Natural killer cell (primary cell): Measurements from ENCODE around the gene CSKMT. TPM values are rescaled to one million over a fixed set of nuclear protein-coding genes. Genes with fewer than 3 reads are reported as not detected.

Source experiments
- ATAC-seq, 3 donors: fragments of 150-1000 bp in 2 of 3; fragments of 200-7000 bp in 1 of 3; cut with Tn5 transposase; 1 replicate in 1 of 3; 2 replicates in 2 of 3; pipeline ENCODE4 v1.10.0; 2021; ENCODE audit warnings: mild to moderate bottlenecking in 2 of 3, moderate library complexity in 2 of 3
- DNase-seq, 2 donors: peaks; one replicate each; pipeline versions ENCODE4 v3.0.0 to v3.0.0-alpha.2; 2013 to 2021; ENCODE audit warnings: mixed read lengths in 1 of 2
- H3K27ac ChIP-seq: one replicate; pipeline ENCODE4 v1.5.1; 2013; ENCODE audit warnings: mild to moderate bottlenecking, low read length
- H3K27me3 ChIP-seq: one replicate; pipeline ENCODE4 v1.6.1; 2013; ENCODE audit warnings: low read length; ENCODE audit not compliant: control insufficient read depth, insufficient read depth
- H3K36me3 ChIP-seq: one replicate; pipeline ENCODE4 v1.6.1; 2013; ENCODE audit warnings: low read length; ENCODE audit not compliant: control insufficient read depth, insufficient read depth
- H3K4me1 ChIP-seq: one replicate; pipeline ENCODE4 v1.6.1; 2013; ENCODE audit warnings: low read length; ENCODE audit not compliant: control insufficient read depth, insufficient read depth
- H3K4me3 ChIP-seq: one replicate; pipeline ENCODE4 v1.5.1; 2013; ENCODE audit warnings: low read length
- H3K9me3 ChIP-seq: one replicate; pipeline ENCODE4 v1.6.1; 2013; ENCODE audit warnings: low read length; ENCODE audit not compliant: control insufficient read depth, insufficient read depth
- H3K27ac Mint-ChIP-seq, 2 donors: one replicate each; pipeline ENCODE4 v1.8.0; 2022; ENCODE audit warnings: mild to moderate bottlenecking in 2 of 2, mixed read lengths in 2 of 2, moderate library complexity in 1 of 2
- H3K27me3 Mint-ChIP-seq, 2 donors: one replicate each; pipeline ENCODE4 v1.8.0; 2022; ENCODE audit warnings: low read depth in 2 of 2, mixed read lengths in 2 of 2
- H3K36me3 Mint-ChIP-seq: one replicate; pipeline ENCODE4 v1.8.0; 2022; ENCODE audit warnings: mixed read lengths
- H3K4me1 Mint-ChIP-seq, 2 donors: one replicate each; pipeline ENCODE4 v1.8.0; 2022; ENCODE audit warnings: mixed read lengths in 2 of 2
- H3K4me3 Mint-ChIP-seq: one replicate; pipeline ENCODE4 v1.8.0; 2022; ENCODE audit warnings: mild to moderate bottlenecking, moderate library complexity, mixed read lengths
- H3K9me3 Mint-ChIP-seq, 2 donors: one replicate each; pipeline ENCODE4 v1.8.0; 2022; ENCODE audit warnings: mixed read lengths in 2 of 2
- WGBS: methylation state at CpG from one replicate; pipeline ENCODE4 v1.1.7; 2013; ENCODE audit warnings: missing lambda C conversion rate; ENCODE audit not compliant: insufficient coverage; 5-methylcytosine and 5-hydroxymethylcytosine counted together
- intact Hi-C: fragments of 100-400 bp; cut with micrococcal nuclease; formaldehyde crosslinking; loops from one replicate; pipeline ENCODE4 v1.14.2; 2022
- total RNA-seq, 4 donors: library from RNA; stranded (reverse); fragments of 120-200 nt in 1 of 4; gene quantifications; one replicate each; pipeline versions ENCODE4 v1.2.3 to v1.2.4, GENCODE V29; 2013 to 2022
- TF ChIP-seq, protein P1 (sequence below): fragments of 200-600 bp; IDR thresholded peaks from one replicate; pipeline ENCODE4 v1.8.0; 2022; ENCODE audit warnings: antibody characterized with exemption

Gene CSKMT
- total RNA-seq, 3 donors from 2014 or later (not counting 1 experiment from before 2014, with no cell fraction given) = 12.0 to 21.5 (median 13.7) TPM

DNA sequence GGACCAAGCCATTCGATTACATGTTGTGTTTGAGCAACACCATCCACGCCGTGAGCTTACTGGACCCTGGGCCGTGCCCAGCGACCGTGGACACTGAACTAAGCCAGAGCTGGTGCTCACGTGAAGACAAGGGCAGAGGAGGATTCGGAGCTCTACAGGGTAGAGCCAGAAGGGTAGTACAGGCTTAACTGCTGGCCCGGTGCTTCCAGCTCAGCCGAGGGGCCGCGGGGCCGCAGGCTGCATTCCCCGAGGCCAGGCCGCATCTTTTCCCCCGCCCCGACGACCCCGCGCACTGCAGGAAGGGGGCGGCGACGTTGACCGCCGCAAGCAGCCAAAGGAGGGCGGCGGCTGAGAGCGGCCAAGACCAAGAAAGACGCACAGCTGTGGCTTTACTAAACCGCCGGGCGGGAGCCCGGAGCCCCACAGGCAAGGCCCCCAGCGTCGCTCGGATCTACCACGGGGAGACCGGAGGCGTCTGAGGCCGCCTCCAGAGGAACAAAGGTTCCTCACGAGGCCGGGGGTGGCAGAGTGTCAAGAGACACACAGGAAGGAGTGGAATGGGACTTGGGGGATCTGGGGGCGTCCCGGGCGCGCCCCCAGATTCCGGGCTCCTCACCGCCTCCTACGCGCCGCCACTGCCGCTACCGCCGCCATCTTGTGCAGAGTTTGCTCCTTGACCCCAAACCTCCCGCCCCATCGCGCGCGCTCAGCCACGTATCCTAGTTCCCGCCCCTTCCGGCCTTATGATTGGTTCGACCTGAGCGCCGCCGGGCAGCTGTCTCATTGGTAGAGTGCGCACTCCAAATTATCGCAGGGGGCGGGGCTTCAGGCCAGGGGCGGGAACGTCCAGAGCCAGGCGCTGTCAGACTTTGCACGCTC, 18.9 kb upstream of the CSKMT start, which contains the start of gene GANAB:
Gene GANAB (minus strand): TSS at position 668 of the 879 bp plus-strand sequence. CDS start 14 bp downstream, at position 654.
- intact Hi-C loops = loop anchor here (1.0 to 2.0 kb wide), 3 partner anchors 19 to 47 kb away; partner anchors contain the start of genes C11orf98 and CSKMT
- ATAC-seq = peak; percentile 97 to 99 (median 97)
- no peaks in the 10 kb centered on the region for H3K36me3 Mint-ChIP-seq
- no peaks in the 10 kb centered on the region for H3K27me3 ChIP-seq
- H3K4me3 Mint-ChIP-seq = peak within 1 kb of the TSS; percentile 94
- H3K36me3 ChIP-seq = peaks cover 36% of the 10 kb centered on the region
- H3K9me3 ChIP-seq = no peaks in the 10 kb centered on the region
- H3K4me1 ChIP-seq = peaks cover 33% of the 10 kb centered on the region
- no peaks in the 10 kb centered on the region for H3K9me3 Mint-ChIP-seq
- TF ChIP-seq, protein P1, sequence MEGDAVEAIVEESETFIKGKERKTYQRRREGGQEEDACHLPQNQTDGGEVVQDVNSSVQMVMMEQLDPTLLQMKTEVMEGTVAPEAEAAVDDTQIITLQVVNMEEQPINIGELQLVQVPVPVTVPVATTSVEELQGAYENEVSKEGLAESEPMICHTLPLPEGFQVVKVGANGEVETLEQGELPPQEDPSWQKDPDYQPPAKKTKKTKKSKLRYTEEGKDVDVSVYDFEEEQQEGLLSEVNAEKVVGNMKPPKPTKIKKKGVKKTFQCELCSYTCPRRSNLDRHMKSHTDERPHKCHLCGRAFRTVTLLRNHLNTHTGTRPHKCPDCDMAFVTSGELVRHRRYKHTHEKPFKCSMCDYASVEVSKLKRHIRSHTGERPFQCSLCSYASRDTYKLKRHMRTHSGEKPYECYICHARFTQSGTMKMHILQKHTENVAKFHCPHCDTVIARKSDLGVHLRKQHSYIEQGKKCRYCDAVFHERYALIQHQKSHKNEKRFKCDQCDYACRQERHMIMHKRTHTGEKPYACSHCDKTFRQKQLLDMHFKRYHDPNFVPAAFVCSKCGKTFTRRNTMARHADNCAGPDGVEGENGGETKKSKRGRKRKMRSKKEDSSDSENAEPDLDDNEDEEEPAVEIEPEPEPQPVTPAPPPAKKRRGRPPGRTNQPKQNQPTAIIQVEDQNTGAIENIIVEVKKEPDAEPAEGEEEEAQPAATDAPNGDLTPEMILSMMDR = no peak
- peak within 1 kb of the TSS; percentile 94 to 96 for H3K27ac Mint-ChIP-seq
- H3K4me1 Mint-ChIP-seq = peaks cover 6 to 13% of the 10 kb centered on the region in 2 donors
- DNase-seq = peak; percentile 95 to 99
- peak within 1 kb of the TSS; percentile 94 for H3K4me3 ChIP-seq
- H3K27me3 Mint-ChIP-seq = no peaks in the 10 kb centered on the region
- H3K27ac ChIP-seq = peak within 1 kb of the TSS; percentile 95
- WGBS = under 1% methylated on average over 73 of the region's 73 CpGs

DNA sequence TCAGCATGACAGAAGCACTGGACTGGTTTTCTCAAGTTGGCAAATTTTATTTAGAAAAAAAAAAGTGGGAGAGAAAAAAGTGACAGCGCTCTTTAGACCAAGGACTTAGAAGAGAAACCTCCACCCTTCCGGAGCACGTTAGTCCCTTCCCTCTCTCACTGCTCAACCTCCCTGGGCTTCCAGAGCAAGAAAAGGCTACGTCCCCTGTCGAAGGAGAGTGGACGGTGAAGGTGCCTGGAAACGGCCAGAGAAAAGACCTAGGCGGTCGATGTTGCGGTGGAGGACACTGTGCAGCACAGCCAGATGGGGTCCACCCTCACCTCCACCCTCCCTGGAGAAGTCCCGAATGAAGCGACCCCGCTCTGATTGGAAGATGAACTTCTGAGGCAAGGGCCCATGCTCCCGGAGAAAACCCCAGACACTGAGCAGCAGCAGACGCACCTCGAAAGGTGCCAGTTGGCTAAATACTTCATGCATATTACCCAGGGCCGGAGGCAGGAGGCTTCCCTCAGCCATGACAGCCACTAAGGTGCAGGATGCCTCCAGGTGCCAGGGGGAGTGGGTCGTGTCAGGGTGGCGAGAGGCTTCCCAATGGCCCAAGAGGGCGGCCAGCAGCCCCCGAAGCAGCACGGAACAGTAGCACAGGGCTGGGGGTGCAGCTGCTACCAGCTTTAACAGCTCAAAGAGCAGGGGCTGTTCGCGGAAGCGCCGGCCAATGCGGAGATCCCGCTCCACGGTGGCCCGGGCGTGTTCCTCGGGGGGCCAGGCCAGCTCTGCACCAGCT, 18.1 kb upstream of the CSKMT start:
- H3K27me3 Mint-ChIP-seq = no peaks in the 10 kb centered on the region
- Histone ChIP-seq H3K4me3 (no peak overlapping the region), H3K27ac (peak overlapping the region; percentile 50), H3K36me3 (peaks cover 36% of the 10 kb centered on the region), H3K4me1 (peaks cover 33% of the 10 kb centered on the region), H3K9me3 (no peaks in the 10 kb centered on the region), H3K27me3 (no peaks in the 10 kb centered on the region)
- WGBS = 80% methylated on average over 32 of the region's 32 CpGs
- no peaks in the 10 kb centered on the region for H3K9me3 Mint-ChIP-seq
- H3K4me1 Mint-ChIP-seq = peaks cover 10 to 13% of the 10 kb centered on the region in 2 donors
- H3K27ac Mint-ChIP-seq = peak overlapping the region; percentile 94 to 96
- intact Hi-C loops = loop anchor here (1.0 to 2.0 kb wide), 3 partner anchors 18 to 48 kb away; partner anchors contain the start of genes C11orf98 and CSKMT
- H3K4me3 Mint-ChIP-seq = peak overlapping the region; percentile 94
- ATAC-seq = no peak
- DNase-seq = no peak
- H3K36me3 Mint-ChIP-seq = no peaks in the 10 kb centered on the region
- TF ChIP-seq, protein P1 = no peak

DNA sequence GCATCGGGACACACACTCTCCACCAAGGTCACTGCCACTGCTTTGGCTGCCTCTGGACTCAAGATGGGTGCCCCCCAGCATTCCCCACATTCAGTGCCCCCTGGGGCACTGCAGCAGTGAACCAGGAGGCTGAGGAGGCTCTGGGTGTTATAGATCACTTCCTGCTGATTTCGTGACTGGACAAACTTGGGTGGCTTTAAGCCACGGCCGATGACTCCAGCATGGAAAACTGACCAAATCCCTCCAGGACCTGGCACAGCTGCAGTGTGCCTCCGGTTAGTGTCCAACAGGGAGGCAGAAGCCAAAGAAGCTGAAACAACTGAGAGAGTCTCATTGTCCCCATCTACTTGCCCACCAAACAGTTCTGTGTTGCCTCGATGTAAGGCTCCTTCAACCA, 17.5 kb upstream of the CSKMT start:
- ATAC-seq = no peak

More for the DNA sequence above, 17.5 kb upstream of the CSKMT start:
- peaks cover 37% of the 10 kb centered on the region for H3K4me1 ChIP-seq
- no peak overlapping the region for H3K27ac ChIP-seq
- DNase-seq = peak in 1 of 2 donors; percentile 3
- H3K27me3 ChIP-seq = no peaks in the 10 kb centered on the region
- H3K4me1 Mint-ChIP-seq = peaks cover 15 to 19% of the 10 kb centered on the region in 2 donors
- no peaks in the 10 kb centered on the region for H3K36me3 Mint-ChIP-seq
- no peak overlapping the region for H3K4me3 Mint-ChIP-seq
- TF ChIP-seq, protein P1 = no peak
- no peak overlapping the region for H3K27ac Mint-ChIP-seq
- H3K36me3 ChIP-seq = peaks cover 36% of the 10 kb centered on the region
- intact Hi-C loops = loop anchor here (2.0 kb wide), 2 partner anchors 17 to 25 kb away; partner anchors contain the start of genes C11orf98 and CSKMT
- no peaks in the 10 kb centered on the region for H3K27me3 Mint-ChIP-seq
- H3K4me3 ChIP-seq = no peak overlapping the region
- H3K9me3 ChIP-seq = no peaks in the 10 kb centered on the region
- 92% methylated on average over 6 of the region's 6 CpGs for WGBS
- no peaks in the 10 kb centered on the region for H3K9me3 Mint-ChIP-seq
